Amygdala (tissue), 56 donors: ENCODE measurements around the gene GRM3.

ENCODE experiments used
- DNase-seq, 56 donors: peaks; one replicate each; lab custom pipeline; 2025; lab: John Stamatoyannopoulos, UW

The GRM3 gene

GRCh38 chr7:86689363-86689762 is 45.7 kb downstream of the GRM3 start:
- no peak for DNase-seq

- no peak for DNase-seq
These were observed 49.0 kb downstream of the GRM3 start for GRCh38 chr7:86692755-86693154.

GRCh38 chr7:86706406-86706805 is 62.7 kb downstream of the GRM3 start:
- no peak for DNase-seq

- peak in 52 of 56 donors; percentile 4 to 86 (median 58) for DNase-seq
These were observed 64.4 kb downstream of the GRM3 start for GRCh38 chr7:86708031-86708680.

GRCh38 chr7:86720306-86720705 is 76.6 kb downstream of the GRM3 start:
- no peak for DNase-seq

GRCh38 chr7:86733783-86734182 is 90.1 kb downstream of the GRM3 start:
- no peak for DNase-seq

GRCh38 chr7:86745013-86745745 is 101.5 kb downstream of the GRM3 start:
- DNase-seq: no peak

- DNase-seq: peak in 7 of 56 donors; percentile 2 to 39 (median 12)
These were observed 104.0 kb downstream of the GRM3 start for GRCh38 chr7:86747698-86748097.

- no peak for DNase-seq
These were observed 104.5 kb downstream of the GRM3 start for GRCh38 chr7:86748201-86748600.

- no peak for DNase-seq
These were observed 105.4 kb downstream of the GRM3 start for GRCh38 chr7:86748843-86749719.

- DNase-seq: no peak
These were observed 106.3 kb downstream of the GRM3 start for GRCh38 chr7:86749741-86750665.

GRCh38 chr7:86760236-86760635 is 116.5 kb downstream of the GRM3 start:
- DNase-seq: no peak

- DNase-seq: no peak
These were observed 118.4 kb downstream of the GRM3 start for GRCh38 chr7:86762129-86762528.

GRCh38 chr7:86765931-86766330 is 122.2 kb downstream of the GRM3 start:
- DNase-seq: no peak

- no peak for DNase-seq
These were observed 124.7 kb downstream of the GRM3 start for GRCh38 chr7:86768394-86768793.

- no peak for DNase-seq
These were observed 125.5 kb downstream of the GRM3 start for GRCh38 chr7:86768967-86769760.

- no peak for DNase-seq
These were observed 129.6 kb downstream of the GRM3 start for GRCh38 chr7:86773309-86773708.

- no peak for DNase-seq
These were observed 131.5 kb downstream of the GRM3 start for GRCh38 chr7:86775203-86775602.

- DNase-seq: peak in 2 of 56 donors; percentile 1 to 2
These were observed 132.4 kb downstream of the GRM3 start for GRCh38 chr7:86776136-86776535.
